ENCODE measurements around the gene CELF6.
"Not testable (repeated sequence)": the region's sequence is repeated elsewhere in the genome, so short reads cannot be mapped to it uniquely, and the experiment has no call there.

Gene CELF6

DNA sequence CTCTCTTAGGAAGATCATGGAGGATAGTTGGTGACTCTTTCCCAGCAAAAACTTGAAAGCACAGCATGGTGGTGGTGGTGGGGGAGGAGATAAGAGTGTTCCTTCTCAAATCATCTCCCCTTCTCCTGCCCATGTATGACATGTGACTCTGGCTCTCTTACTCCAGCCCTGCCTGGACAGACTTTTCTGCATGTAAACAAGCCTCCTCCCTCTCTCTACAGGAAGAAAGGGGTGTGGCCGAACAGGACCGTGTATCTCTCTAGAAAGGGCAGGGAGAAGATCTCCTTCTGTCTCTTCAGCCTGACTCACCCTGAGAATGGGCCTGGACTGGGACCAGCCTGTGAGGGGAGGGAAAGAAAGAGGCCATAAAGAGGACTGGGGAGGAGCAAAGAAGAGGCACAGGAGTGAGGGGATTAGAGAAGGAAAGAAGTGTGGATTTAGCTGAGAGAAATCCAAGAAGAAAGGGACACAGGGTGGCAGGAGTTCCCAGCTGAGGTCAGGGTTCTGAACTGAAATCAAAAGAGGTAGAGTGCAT lies 1.5 kb downstream of the CELF6 start:
- in situ Hi-C loops (cut with MboI; ENCODE audit: low sequenced_read_pairs), result no loop called here

DNA sequence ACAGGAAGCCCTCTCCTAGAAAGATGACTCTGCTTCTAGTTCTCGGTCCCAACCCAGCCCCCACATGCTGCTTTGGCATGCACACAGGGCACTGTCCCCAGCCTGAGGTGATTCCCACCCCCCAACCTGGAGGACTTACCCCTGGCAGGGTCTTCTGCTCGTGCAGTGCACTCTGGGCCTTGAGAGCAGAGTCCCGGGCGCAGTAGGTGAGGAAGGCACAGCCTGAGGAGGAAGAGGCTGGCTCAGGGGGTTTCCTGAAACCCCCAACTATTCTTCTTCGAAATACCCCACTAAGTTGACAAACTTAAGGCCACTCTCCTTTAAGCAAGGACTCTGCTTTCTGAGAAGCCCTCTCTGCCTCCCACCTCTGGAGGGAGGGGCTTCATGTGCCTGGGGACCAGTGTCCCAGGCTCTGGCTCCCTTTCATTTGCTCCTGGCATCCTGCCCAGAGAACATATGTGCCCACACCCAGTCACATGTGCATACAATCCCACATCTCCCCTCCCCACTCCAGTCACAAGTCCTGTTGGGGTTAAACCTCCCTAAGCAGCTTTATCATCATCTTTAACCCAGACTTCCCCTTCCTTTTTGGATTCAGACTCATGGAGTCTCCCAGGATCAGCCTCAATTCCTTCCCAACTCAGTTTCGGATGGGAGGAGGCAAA lies 4.1 kb downstream of the CELF6 start:
- in situ Hi-C loops (cut with MboI; ENCODE audit: low sequenced_read_pairs), result no loop called here

DNA sequence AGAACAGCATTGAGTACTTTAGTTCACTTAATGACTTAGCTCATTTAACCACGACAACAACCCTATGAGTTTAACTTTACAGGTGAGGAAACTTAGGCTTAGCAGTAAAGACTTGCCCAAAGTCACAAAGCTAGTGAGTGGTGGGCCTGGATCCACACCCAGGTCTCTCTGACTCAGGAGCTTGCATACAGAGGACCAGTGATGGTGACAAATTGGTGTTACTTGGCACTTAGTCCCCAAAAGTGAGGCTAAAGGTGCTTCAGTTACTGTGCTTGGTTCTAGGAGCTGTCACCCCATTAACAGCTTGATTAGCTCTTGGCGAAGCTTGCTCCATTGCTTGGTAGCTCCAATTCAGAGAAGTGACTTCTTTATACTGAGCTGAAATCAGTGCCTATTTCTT lies 6.1 kb downstream of the CELF6 start:
- in situ Hi-C loops (cut with MboI; ENCODE audit: low sequenced_read_pairs), result no loop called here

DNA sequence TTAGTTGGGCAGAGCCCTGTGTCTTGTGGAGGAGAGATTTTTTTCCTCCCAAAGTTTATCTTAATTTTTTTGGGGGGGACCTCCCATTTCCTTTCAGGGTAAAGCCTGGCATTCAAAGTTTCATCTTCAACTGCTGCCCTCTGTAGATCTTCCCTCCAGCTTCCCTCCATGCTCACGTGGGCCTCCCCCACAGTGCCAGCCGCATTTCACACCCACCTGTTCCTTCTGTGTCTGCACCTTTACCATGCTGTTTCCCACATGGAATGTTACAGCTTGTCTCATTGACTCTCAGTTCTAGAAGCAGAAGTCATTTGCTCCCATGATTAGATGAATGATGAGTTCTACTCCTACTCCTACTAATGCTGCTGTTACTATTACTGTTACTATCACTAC lies 6.5 kb downstream of the CELF6 start:
- in situ Hi-C loops (cut with MboI; ENCODE audit: low sequenced_read_pairs), result no loop called here

DNA sequence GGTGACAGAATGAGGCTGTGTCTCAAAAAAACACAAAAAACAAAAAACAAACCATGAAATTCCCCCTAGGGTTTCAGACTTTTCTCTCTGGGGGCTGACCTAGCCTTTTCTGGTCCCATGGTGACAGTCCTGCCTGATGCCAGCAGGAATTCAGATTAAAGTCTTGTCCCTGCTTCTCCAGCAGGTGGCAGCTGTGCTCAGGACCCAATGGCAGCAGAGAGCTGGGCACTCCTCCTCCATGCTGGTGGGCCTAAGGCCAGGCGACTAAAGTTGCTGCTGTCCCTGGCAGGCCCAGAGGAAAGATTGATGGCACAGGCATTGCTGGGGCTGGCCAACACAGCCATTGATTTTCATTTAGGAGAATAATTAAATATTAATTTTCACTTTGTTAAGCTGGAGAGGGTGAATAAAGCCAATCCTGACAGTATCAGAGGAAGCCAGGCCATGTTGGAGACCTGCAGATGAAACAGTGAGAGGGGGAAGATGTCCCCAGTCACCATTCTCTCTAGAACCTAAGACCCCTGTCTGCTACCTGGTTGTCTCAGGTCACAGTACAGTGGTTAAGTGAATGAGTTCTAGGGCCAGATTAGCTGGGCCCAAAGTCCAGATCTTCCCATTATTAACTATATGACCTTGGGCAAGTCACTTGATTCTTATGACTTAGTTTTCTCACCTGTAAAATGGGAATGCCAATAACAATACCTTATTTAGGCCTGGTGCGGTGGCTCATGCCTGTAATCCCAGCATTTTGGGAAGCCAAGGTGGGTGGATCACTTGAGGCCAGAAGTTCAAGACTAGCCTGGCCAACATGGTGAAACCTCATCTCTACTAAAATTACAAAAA lies 7.1 kb downstream of the CELF6 start:
- in situ Hi-C loops (cut with MboI; ENCODE audit: low sequenced_read_pairs), result no loop called here

DNA sequence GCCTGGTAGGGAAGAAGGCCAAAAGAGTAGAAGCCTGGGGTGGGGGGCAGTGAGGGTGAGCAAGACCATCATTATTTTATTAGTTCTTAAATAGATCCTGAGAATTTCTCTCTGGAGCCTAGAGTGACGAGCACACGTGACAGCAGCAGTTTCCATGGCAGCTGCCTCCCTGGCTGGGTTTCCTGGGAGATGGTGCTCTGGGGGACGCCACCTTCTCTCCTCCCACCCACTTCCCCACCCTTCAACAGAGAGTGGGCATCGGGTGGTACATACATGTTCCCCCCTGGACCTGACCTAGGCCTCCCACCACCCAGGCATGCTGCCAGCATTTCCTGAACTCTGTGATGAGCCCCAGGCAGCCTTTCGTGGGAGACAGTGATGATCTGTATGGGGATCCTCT lies 12.9 kb downstream of the CELF6 start:
- in situ Hi-C loops (cut with MboI; ENCODE audit: low sequenced_read_pairs), result no loop called here

DNA sequence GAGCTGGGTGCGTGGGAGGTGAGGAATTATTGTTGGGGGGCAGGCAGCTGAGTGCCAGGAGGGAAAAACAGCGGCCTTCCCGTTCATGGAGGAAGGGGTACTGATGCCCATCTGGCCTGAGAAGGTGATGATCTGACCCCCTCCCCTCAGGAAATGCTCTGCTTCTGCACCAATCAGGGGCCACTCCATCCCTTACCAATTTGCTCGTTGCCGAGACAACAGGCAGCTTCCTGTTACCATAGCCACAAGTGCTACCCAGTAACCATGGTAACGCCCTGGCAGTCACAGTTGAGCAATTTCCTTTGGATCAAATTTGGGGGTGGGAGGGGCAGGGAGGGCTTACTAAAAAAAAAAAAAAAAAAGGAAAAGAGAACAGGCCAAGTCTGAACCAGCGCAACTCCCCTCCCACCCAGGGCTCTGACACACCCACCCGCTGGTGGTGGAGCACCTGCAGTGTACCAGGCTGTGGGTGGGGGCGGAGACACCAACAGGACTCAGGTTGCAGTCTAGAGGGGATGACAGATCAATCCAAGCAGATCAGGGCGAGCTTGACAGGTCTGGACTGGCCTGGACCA lies 13.7 kb downstream of the CELF6 start:
- in situ Hi-C loops (cut with MboI; ENCODE audit: low sequenced_read_pairs), result no loop called here

DNA sequence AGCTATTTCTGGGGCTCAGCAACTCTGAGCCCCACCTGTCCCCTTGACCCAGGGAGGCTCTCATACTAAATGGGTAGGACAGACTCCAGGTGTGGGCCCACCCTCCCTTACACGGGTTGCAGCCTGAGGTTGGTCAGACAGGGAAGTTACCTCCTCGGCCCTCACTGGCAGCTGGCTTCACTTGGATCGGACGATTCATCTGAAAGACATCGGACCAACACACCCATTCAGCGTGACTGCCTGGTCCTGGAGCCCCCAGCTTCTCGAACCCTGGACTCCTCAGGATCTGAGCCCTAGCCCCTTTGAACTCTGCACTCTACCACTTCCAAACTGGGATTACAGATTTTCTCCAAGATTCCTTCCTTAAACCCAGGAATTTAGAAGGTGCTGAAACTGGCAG lies 15.4 kb downstream of the CELF6 start:
- in situ Hi-C loops (cut with MboI; ENCODE audit: low sequenced_read_pairs), result no loop called here

DNA sequence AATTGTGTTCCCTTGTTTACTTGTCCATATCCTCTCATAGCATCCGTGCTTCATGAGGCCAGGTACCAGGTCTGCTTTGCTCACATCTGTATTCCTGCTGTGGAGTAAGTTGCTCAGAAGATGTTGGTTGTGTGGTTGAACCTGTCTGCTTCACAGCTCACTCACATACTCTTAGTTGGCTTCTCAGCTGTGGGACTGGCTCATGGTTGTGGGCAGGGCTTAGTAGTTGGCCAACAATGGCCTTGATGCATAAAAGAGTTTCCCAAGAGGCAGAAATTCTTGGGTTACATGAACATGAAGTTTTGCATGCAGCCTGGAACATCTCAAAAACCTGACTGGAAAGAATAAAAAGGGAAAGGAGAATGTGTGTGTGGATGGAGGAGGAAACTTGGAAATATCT lies 17.0 kb downstream of the CELF6 start:
- in situ Hi-C loops (cut with MboI; ENCODE audit: low sequenced_read_pairs), result no loop called here

DNA sequence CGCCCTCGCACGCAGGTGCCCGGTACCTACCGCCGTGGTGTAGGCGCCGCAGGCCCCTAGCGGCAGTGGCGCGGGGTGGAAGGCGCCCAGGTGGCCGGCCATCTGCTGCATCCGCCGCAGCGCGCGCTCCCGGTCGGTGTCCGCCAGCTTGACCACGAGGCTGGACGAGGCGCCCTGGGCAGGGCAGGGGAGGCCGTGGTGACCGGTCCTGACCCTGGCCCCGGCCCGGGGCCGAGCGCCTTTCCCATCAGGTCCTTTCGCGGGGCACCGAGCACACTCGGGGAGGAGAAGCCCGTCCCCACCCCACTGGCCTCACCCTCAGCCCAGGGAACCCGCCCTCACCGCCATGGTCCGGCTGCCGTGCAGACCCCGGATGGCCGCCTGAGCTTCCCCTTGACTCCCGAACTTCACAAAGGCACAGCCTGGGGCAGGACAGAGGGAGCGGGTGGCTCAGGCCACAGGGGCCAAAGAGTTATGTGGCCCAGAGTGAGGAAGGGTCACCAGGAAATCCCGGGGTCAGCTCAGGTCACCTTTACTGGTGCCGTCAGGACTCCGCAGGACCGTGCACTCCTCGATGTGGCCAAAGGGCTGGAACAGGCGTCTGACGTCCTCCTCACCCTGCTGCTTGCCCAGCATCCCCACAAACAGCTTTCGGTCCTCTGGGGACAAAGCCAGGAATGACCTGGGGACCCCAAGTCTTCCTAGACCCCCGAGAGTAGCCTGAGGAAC lies 30.2 kb downstream of the CELF6 start:
- in situ Hi-C loops (cut with MboI; ENCODE audit: low sequenced_read_pairs), result no loop called here

DNA sequence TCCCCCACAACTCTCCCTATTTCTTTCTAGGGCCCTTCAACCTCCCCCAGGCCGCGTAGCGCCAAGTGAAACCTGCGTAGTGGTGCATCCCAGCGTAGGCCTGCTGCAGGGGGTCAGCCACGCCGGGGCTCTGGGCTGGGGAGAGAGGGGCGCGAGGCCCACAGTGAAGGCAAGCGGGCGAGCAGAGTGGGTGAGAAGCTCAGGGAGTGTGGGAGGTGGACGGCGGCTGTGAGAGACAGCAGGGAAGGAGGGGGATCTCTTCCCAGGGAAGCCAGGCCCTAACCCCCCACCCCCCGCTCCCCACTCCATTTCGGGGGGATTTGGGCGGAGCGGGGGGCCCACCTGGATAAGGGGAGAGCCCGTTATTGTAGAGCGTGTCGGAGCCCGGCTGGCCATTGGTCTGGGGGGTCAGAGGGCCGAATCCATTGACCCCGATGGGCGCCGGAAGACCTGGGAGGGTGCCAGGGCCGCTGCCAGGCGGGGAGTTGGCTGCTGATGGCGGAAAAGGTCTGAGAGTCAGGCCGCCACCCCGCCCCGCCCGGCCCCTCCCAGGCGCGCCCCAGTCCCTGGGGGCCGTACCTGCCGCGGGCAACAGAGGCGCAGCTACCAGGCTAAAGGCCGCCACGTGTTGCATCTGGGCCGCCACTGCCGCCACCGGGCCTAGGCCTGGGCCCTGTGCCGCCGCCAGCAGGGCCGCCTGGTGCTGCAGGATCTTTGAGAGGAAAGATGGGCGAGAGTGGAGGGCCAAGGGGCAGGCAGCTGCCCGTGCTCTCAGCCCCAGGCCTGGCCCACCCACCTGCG lies 31.0 kb downstream of the CELF6 start:
- in situ Hi-C loops (cut with MboI; ENCODE audit: low sequenced_read_pairs), result no loop called here

DNA sequence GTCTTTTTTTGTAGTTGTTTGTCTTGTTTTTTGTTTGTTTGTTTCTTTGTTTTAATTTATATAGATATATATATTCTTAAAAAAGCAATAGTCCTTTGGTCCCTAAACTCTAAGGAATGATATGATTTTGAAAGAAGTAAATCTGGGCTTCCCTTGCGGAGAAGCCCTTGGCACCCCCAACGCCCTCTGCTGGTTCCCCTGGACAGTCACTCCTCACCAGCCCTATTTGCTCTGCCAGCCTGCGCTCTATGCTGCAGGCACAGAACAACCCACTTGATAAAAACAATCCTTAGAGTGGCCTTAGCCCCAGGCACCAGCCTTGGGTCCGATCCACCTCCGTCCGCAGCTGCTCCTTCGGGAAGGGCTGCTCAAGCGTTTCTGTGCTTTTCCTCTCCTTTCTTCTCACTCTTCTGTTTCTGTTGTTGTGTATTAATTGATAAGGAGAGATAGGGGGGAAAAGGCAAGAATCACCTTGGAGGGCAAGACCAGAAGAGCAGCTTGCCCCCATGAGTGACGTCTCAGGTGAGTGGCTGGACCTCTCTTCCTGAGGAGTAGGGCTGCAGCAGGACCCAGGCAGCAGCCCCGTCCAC lies 33.9 kb downstream of the CELF6 start:
- in situ Hi-C loops (cut with MboI; ENCODE audit: low sequenced_read_pairs), result no loop called here

DNA sequence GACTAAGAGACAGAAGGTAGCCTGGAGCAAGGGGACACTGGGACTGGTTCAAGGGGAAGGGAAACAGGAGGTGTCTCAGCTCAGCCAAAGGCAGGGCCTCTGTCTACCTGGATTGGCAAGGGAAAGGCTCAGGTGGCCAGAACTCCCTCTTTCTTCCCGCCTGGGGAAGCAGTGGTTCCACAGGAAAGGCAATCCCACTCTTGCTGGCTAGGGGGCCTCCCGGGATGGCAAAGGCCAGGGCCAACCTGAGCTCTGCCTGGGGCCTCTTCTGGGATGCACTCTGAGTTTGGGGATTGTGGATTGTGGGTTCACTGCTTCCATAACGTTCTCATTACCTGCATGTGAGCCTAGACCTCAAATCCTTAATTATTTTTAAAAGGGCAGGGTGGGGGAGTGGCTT lies 34.6 kb downstream of the CELF6 start:
- in situ Hi-C loops (cut with MboI; ENCODE audit: low sequenced_read_pairs), result no loop called here

DNA sequence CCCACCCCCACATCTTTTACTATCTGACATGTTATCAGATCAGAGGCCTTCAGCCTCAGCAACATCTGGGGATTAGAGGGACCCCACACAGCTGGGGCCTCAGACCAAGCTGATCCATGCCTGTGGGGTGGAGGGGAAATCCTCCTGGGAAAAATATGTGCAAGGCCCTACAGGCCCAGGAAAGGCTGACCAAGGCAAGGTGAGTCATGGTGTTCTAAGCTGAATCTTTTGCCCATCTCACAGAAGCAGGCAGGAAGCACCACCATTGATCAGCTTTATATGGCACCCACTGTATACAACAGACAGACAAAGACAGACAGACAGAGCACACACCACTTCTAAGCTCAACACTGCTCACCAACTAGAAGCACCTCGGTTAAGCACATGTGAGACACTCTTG lies 35.2 kb downstream of the CELF6 start:
- in situ Hi-C loops (cut with MboI; ENCODE audit: low sequenced_read_pairs), result no loop called here

DNA sequence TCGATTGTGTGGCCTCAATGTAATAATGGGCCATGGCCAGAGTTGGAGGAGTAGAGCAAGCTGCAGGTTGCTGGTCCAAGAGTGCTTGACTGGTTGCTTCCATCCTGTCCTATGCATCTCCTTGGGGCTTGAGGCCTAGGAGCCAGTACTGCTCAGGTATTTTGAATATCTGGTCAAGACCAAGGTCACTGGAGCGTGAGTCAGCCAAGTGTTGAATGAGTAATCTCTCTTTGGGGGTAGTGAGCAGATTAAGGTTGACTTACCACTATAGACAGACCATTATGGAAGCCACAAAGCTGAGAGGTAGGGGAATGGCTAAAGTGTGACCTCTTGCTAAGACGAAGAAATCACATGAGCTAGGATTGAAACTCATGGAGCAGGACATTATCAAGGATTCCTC lies 38.2 kb downstream of the CELF6 start:
- in situ Hi-C loops (cut with MboI; ENCODE audit: low sequenced_read_pairs), result no loop called here

DNA sequence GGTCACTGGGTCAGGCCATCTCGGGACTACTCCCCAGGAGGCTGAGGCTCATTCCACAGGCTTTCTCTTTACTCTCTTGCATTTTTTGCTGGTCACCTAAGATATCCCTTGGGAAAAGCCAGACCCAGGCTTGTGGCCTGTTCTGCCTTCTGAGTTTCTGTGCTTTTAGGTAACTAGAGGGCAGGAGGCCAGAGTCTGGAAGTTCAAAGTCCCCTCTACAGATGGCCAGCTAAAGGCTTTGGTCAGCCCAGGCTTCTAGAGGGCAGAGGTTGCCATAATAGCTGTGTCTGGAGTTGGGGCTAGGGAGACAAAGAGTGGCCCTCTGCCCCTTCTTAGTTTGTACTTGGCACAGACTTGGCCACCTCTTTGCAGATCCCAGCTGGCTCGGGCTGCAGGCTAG lies 39.2 kb downstream of the CELF6 start:
- in situ Hi-C loops (cut with MboI; ENCODE audit: low sequenced_read_pairs), result no loop called here

DNA sequence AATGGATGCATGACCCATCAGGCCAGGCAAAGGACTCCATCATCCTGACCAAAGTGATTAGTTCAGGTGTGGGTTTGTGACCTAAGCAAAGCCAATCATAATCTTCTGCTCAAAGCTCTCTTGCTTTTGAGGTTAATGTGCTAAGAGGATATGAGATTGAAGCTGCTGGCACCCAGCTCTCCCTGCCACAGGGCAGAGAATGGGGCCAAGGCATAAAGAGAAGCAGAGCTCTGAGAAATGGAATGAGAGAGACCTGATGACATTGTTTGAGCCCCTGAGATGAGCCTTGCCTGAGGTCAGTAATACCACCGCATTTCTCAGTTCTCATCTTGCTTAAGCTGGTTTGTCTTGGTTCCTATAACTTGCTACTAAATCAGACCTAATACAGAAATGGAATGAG lies 41.2 kb downstream of the CELF6 start:
- in situ Hi-C loops (cut with MboI; ENCODE audit: low sequenced_read_pairs), result no loop called here

DNA sequence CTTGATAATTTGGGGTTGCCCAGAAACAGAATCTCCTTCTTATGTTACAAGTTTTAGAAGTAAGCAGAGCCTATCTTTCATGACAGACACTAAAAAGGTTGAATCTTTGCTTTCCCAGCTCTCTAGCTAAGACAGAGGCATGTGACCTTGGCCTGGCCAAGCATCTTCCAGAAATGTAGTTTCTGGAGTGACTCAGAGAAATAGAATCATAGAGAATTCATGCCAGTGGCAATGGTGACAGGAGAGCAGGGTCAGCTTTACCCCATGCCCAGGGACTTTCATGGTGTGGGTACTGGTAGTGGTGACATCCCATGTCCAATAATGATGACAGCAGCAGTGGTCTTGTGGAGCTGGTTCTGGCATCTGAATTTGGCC lies 43.6 kb downstream of the CELF6 start:
- in situ Hi-C loops (cut with MboI; ENCODE audit: low sequenced_read_pairs), result no loop called here

DNA sequence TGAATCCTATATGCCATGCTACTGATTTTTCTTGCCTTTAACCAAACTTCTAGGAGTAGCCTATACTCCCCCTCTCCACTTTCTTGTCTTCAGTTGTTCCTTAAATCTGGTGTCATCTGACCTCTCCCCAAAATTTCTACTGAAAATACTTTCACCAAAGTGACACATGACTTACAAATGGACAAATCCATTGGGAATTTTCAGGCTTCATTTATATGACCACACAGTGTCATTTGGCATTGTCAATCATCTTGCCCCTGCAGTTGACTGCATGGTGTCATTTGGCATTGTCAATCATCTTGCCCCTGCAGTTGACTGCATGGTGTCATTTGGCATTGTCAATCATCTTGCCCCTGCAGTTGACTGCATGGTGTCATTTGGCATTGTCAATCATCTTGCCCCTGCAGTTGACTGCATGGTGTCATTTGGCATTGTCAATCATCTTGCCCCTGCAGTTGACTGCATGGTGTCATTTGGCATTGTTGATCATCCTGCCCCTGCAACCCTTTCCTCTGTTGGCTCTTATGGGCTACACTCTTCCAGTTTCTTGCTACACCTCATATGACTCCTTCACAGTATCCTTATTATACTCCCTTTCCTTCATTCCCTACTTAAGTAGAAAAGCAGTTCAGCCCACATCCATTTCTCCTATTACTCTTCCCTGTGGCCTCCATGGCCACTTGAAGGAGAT lies 44.2 kb downstream of the CELF6 start:
- in situ Hi-C loops (cut with MboI; ENCODE audit: low sequenced_read_pairs), result not testable (repeated sequence)

DNA sequence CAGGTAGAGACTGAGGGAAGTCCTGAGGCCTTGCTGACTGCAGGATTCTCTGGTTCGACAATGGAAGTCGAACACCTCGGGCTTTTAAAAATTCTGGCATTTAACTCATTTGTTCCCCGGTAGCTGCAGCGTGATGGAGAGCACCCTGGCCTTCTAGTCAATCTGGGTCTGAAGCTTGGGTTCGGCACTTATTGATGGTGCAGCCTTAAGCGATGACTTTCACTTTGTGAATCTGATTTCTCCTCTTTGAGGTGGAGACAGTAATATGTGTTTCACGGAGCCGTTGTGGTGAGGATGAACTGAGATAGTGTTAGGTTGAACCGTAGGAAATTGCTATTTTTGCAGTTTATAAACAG lies 47.0 kb downstream of the CELF6 start:
- in situ Hi-C loops (cut with MboI; ENCODE audit: low sequenced_read_pairs), result no loop called here
